ENCODE measurements around the gene FN3K. TPM values are rescaled to one million over a fixed set of nuclear protein-coding genes. Genes with fewer than 3 reads are reported as not detected.

Gene FN3K
- total RNA-seq, 8 experiments from 2014 or later, result 1.0 to 11.3 (median 4.9) TPM

DNA sequence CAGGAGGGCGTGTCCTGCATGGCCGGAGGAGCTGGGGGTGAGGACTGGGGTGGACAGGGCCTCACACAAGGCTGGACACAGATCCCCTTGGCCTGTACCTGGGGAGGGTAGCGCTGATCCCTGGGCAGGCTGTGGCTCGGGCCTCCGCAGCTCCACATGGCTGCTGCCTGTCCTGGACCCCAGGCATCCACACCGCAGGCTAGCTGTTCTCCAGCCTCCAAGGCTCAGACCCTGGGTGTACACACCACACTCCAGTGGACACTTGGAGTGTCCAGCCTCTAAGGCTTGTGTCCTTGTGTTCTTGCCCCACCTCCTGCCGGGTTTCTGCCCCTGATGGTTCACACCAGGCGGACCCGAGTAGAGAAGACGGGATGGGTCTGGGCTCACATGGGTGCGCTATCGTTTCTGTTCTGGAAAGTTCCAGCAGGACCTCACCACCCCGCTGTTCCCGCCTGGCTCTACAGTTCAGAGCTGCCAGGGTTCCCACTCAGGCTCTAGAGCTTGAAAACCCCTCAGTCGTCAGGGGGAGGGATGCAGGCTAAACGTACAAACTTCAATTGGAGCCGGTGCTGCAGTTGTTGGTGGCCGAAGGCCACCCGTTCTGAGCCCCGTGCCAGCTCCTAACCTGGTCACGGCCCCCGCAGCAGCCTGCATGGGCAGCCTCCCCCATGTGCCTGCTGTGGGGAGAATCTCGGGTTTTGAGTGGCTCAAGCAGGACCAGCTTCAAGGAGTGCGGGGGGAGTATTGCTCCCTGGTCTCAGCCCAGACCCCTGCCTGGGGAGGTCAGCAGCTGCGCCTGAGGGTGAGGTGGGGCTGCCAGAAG, 25.5 kb upstream of the FN3K start:
- WGBS, 10 experiments, result 35 to 85% (median 70%) methylated on average over 2 to 11 of the region's 25 CpGs; no CpG with 5 or more reads in 7 of the 10 experiments
- H3K27ac ChIP-seq, result no peak overlapping the region
- in situ Hi-C loops (cut with MboI; ENCODE audit: low pct_unique_long_range_greater_than_20kb in 2 of 9, low sequenced_read_pairs in 9 of 9, unreplicated experiment in 9 of 9), result no loop called here
- H3K4me3 ChIP-seq, result no peak overlapping the region
- H3K4me1 ChIP-seq (replicated peaks in 1 of 2), result peaks cover 4 to 7% of the 10 kb centered on the region in 2 donors
- peak in 2 of 8 experiments; percentile 7 to 9 for ATAC-seq (replicated peaks in 6 of 8)

DNA sequence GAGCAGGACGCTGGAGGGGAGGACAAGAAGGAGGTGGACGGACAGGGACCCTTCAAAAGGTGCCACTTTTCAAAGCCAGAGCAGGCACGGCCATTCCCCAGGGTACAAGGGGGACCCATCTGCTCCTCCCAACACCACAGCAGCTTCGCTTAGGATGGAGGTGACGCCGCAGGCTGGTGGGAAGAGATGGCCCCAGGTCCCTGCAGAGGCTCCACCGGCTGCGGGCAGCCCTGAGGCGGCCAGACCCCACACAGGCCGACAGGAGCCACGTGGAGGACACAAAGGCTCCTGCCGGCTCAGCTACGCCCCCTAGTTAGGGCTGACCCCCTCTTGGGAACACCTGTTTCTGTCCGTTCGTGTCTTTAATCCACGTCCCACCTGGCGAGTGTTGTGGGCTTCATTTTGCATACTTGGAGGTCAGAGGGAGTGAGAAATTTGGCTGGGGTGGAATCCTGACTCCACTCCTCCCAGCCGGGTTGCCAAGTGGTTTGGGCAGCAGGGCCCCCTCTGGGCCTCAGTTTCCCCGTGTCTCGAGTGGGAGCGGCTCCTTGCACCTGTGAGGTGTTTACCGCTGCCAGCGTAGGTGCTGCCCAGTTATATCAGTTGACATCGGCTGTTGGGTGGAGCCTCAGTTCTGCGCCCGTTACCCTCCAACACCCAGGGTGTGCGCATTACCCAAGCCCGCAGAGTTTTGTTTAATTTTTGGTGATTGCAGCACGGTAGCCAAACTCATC, 24.7 kb upstream of the FN3K start:
- Histone ChIP-seq H3K27ac (no peak overlapping the region), H3K4me1 (replicated peaks in 1 of 2) (peaks cover 5 to 8% of the 10 kb centered on the region in 2 donors), H3K4me3 (no peak overlapping the region)
- WGBS, 10 experiments, result 58 to 96% (median 68%) methylated on average over 3 to 14 of the region's 29 CpGs; no CpG with 5 or more reads in 3 of the 10 experiments
- no peak for ATAC-seq (replicated peaks in 6 of 8)
- in situ Hi-C loops (cut with MboI; ENCODE audit: low pct_unique_long_range_greater_than_20kb in 2 of 9, low sequenced_read_pairs in 9 of 9, unreplicated experiment in 9 of 9), result no loop called here

DNA sequence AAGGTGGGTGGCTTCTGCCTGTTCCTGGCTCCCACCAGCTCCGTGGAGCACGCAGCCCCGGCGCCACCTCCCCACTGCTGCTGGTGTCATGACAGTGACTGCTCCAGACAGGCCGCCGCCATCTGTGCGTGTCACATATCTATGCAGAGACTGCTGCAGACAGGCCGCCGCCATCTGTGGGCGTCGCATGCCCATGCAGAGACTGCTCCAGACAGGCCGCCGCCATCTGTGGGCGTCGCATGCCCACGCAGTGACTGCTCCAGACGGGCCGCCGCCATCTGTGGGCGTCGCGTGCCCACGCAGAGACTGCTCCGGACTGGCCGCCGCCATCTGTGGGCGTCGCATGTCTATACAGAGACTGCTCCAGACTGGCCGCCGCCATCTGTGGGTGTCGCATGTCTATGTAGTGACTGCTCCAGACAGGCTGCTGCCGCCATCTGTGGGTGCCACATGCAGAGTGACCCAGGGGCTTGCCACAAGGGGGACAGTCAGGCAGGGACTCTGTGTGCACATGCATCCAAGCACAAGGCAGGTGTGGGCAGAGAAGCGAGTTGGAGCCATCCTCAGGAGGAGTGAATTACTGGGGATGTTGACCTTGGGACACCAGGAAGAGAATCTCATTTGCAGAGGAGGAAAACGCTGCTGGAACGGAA, 22.2 kb upstream of the FN3K start:
- peaks cover 12 to 13% of the 10 kb centered on the region in 2 donors for H3K4me1 ChIP-seq (replicated peaks in 1 of 2)
- WGBS, 10 experiments, result 40 to 91% (median 81%) methylated on average over 2 to 22 of the region's 35 CpGs; no CpG with 5 or more reads in 5 of the 10 experiments
- H3K4me3 ChIP-seq, result no peak overlapping the region
- H3K27ac ChIP-seq, result no peak overlapping the region
- in situ Hi-C loops (cut with MboI; ENCODE audit: low pct_unique_long_range_greater_than_20kb in 2 of 9, low sequenced_read_pairs in 9 of 9, unreplicated experiment in 9 of 9), result no loop called here
- ATAC-seq (replicated peaks in 6 of 8), result no peak

DNA sequence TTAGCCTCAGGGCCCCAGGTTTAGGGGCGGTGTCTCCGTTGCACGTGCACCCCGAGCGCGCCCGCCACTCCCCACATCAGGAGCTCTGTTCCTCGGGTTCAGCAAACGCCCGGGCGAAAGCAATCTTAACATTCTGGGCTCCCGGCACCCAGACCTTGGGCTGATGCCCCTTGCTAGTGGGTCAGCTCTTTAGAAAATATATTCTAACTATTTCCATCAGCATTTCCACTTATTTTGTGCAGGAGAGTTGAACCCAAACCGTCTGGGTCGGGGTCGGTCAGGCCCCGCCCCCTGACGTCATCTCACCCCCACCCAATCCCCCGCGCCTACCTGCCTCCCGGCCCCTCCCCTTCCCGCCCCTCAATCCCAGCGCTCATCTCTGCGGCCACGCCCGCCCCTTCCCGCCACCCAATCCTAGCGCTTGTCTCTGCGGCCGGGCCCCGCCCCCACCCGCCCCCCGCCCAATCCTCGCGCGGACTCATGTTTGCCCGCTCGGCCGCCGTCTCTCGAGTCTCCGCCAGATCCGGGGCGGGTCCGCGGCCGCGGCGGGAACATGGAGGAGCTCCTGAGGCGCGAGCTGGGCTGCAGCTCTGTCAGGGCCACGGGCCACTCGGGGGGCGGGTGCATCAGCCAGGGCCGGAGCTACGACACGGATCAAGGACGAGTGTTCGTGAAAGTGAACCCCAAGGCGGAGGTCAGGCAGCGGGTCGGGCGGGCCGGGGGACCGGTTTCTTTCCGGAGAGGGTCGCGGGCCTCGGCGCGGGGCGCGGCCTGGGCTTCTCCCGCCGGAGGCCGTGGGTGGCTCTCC, 19.0 kb upstream of the FN3K start, which contains the start of gene FN3KRP:
TSS of gene FN3KRP (plus strand) at position 504 of the 808 bp plus-strand sequence. CDS start at position 554, 50 bp downstream.
- 0 to 3% methylated on average over 6 to 7 of the region's 75 CpGs; no CpG with 5 or more reads in 8 of the 10 experiments for WGBS, 10 experiments
- Histone ChIP-seq H3K27ac (peak within 1 kb of the TSS in 1 of 2 donors; percentile 19), H3K4me1 (replicated peaks in 1 of 2) (peaks cover 8 to 9% of the 10 kb centered on the region in 2 donors), H3K4me3 (peak within 1 kb of the TSS; percentile 54 to 91 (median 84))
- peak; percentile 83 to 93 (median 90) for ATAC-seq (replicated peaks in 6 of 8)
- in situ Hi-C loops (cut with MboI; ENCODE audit: low pct_unique_long_range_greater_than_20kb in 2 of 9, low sequenced_read_pairs in 9 of 9, unreplicated experiment in 9 of 9), result no loop called here

DNA sequence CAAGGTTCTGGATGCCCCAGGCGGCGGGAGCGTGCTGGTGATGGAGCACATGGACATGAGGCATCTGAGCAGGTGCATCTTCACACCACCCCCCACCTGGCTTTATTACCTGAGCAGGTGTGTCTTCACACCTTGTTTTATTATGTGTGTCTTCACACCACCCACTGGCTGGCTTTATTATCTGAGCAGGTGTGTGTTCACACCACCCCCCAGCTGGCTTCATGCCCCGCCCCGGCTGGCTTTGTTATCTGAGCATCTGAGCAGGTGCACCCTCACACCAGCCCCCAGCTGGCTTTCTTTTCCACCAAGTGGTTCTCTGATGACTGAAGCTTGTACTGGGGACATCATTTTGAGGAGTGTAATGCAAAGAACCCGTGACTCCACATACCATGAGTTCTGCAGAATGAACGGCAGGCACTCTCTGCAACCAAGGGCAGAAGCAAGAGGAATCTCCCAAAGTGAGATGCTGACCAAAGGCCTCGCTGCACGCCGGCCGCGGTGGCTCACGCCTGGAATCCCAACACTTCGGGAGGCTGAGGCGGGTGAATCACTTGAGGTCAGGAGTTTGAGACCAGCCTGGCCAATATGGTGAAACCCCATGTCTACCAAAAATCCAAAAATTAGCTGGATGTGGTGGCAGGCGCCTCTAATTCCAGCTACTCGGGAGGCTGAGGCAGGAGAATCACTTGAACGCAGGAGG, 16.3 kb upstream of the FN3K start:
- whole genome bisulfite sequencing, 10 experiments, result 98 to 100% (median 100%) methylated on average over 1 to 11 of the region's 18 CpGs; no CpG with 5 or more reads in 4 of the 10 experiments
- H3K4me1 ChIP-seq (replicated peaks in 1 of 2), result peaks cover 8 to 9% of the 10 kb centered on the region in 2 donors
- no peak overlapping the region for H3K27ac ChIP-seq
- H3K4me3 ChIP-seq, result no peak overlapping the region
- in situ Hi-C loops (cut with MboI; ENCODE audit: low pct_unique_long_range_greater_than_20kb in 2 of 9, low sequenced_read_pairs in 9 of 9, unreplicated experiment in 9 of 9), result no loop called here
- ATAC-seq (replicated peaks in 6 of 8), result no peak

DNA sequence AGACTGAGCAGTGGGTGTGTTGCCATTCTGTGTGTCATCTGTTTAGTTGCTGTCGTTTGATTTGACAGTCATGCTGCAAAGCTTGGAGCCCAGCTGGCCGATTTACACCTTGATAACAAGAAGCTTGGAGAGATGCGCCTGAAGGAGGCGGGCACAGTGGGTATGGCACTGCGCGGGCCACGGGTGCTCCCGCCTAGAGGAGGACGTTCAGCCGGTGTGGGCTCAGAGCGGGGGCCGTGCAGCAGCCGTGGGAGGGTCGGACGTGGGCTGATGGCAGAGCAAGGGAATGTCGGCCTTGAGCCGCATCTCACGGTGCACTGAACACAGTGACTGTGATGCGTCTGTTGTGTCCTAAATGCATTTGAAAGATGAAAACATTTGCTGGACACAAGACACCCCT, 15.2 kb upstream of the FN3K start:
- WGBS, 10 experiments, result 68 to 100% (median 89%) methylated on average over 1 to 6 of the region's 19 CpGs; no CpG with 5 or more reads in 5 of the 10 experiments
- Histone ChIP-seq H3K4me1 (replicated peaks in 1 of 2) (peaks cover 8 to 9% of the 10 kb centered on the region in 2 donors), H3K4me3 (no peak overlapping the region), H3K27ac (no peak overlapping the region)
- no peak for ATAC-seq (replicated peaks in 6 of 8)
- in situ Hi-C loops (cut with MboI; ENCODE audit: low pct_unique_long_range_greater_than_20kb in 2 of 9, low sequenced_read_pairs in 9 of 9, unreplicated experiment in 9 of 9), result no loop called here

DNA sequence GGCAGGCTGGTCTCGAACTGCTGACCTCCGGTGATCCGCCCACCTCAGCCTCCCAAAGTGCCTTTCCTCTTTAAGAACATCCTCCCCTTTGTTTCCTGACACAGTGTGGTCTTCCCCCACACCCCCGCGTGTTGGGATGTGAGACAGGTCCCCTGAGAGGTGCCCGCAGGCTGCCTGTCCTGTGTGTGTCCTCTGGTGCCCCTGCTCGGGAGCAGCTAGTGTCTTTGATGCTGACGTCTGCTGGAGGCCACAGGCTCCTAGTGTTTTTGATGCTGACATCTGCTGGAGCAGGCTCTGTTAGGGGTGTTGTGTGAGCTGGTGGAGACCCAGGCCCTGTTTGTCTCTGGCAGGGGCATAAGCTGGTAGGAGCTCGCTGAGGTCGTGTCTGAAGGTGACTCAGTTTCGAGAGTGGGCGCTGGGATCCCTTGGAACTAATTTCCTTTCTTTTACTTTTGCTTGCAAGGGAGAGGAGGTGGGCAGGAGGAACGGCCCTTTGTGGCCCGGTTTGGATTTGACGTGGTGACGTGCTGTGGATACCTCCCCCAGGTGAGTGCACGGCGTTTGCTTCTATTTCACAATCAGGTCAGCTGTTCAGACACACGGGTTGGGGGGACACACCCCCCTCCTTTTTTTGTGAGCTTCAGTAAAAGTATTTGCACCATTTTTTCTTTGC, 12.9 kb upstream of the FN3K start:
- Histone ChIP-seq H3K4me1 (replicated peaks in 1 of 2) (peaks cover 2 to 4% of the 10 kb centered on the region in 2 donors), H3K27ac (no peak overlapping the region), H3K4me3 (no peak overlapping the region)
- WGBS, 10 experiments, result 40 to 96% (median 87%) methylated on average over 1 to 9 of the region's 19 CpGs; no CpG with 5 or more reads in 1 of the 10 experiments
- in situ Hi-C loops (cut with MboI; ENCODE audit: low pct_unique_long_range_greater_than_20kb in 2 of 9, low sequenced_read_pairs in 9 of 9, unreplicated experiment in 9 of 9), result no loop called here
- no peak for ATAC-seq (replicated peaks in 6 of 8)

DNA sequence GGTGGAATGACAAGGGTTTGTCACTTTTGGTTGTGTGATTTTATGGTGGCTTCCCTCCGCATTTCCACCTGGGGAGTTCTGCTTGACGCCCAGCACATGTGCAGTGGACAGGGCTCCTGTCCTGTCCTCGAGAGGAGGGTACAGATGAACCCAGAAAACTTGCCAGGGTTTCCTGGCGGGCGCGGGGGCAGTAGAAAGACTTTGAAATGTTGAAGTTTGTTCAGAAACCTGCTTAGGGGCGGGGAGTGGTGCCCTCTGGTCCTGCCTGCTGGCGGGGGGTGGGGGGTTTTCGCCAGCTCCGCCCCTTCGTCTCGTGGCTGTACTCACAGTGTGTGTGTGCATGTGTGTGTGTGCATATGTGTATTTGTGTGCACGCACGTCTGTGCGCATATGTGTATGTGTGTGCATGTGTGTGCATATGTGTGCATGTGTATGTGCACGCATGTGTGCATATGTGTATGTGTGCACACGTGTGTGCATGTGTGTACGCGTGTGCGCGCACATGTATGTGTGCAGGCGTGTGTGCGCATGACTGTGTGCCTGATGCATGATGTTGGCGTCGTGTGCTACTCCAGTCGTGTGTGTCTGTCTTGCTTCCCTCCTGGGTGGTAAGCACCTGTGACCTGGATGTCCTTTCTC, 12.1 kb upstream of the FN3K start:
- 57 to 100% (median 77%) methylated on average over 1 to 3 of the region's 26 CpGs; no CpG with 5 or more reads in 5 of the 10 experiments for WGBS, 10 experiments
- no peak for ATAC-seq (replicated peaks in 6 of 8)
- in situ Hi-C loops (cut with MboI; ENCODE audit: low pct_unique_long_range_greater_than_20kb in 2 of 9, low sequenced_read_pairs in 9 of 9, unreplicated experiment in 9 of 9), result no loop called here

DNA sequence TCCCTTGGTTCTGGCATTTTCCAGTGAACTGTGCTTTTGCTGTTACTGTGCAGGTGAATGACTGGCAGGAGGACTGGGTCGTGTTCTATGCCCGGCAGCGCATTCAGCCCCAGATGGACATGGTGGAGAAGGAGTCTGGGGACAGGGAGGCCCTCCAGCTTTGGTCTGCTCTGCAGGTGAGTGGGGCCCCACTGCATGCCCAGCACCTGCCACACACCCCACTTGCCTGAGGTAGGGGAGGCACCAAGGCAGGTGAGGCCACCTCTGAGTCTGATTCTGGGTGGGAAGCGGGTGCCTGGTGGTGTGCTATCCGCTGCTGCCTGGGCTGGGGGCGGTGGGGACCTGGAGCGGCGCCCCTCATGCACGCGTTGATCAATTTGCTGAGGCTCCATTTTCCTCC, 9.0 kb upstream of the FN3K start:
- Histone ChIP-seq H3K4me1 (replicated peaks in 1 of 2) (no peaks in the 10 kb centered on the region), H3K4me3 (no peak overlapping the region), H3K27ac (no peak overlapping the region)
- in situ Hi-C loops (cut with MboI; ENCODE audit: low pct_unique_long_range_greater_than_20kb in 2 of 9, low sequenced_read_pairs in 9 of 9, unreplicated experiment in 9 of 9), result no loop called here
- 97 to 100% methylated on average over 2 to 5 of the region's 10 CpGs; no CpG with 5 or more reads in 8 of the 10 experiments for WGBS, 10 experiments
- ATAC-seq (replicated peaks in 6 of 8), result no peak

More for the DNA sequence above, 12.1 kb upstream of the FN3K start:
- Histone ChIP-seq H3K4me1 (replicated peaks in 1 of 2) (no peaks in the 10 kb centered on the region), H3K27ac (no peak overlapping the region), H3K4me3 (no peak overlapping the region)

DNA sequence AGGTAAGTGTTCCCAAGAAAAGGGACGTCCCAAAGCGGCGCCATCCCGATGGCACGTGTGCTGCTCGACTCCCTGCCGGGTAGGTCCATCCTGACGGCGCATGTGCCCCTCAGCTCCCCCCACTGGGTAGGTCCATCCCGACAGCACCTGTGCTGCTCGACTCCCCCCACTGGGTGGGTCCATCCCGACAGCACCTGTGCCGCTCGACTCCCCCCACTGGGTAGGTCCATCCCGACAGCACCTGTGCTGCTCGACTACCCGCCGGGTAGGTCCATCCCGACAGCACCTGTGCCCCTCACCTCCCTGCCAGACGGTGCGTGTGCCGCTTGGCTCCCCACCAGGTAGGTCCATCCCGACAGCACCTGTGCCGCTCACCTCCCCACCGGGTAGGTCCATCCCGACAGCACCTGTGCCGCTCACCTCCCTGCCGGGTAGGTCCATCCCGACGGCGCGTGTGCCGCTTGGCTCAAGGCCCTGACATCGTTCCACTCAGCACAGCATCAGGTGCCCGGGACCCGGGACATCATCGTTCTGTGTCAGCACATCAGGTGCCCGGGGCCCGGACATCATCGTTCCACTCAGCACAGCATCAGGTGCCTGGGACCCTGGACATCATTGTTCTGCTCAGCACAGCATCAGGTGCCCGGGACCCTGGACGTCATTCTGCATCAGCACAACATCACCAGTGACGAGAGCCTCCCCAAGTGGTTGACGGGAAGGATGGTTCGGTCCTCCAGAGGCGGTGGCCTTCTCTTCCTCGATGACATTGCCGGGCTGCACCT, 5.7 kb upstream of the FN3K start:
- peak in 4 of 8 experiments; percentile 24 to 45 (median 28) for ATAC-seq (replicated peaks in 6 of 8)

More for the DNA sequence above, 5.7 kb upstream of the FN3K start:
- no peak overlapping the region for H3K27ac ChIP-seq
- in situ Hi-C loops (cut with MboI; ENCODE audit: low pct_unique_long_range_greater_than_20kb in 2 of 9, low sequenced_read_pairs in 9 of 9, unreplicated experiment in 9 of 9), result no loop called here
- H3K4me1 ChIP-seq (replicated peaks in 1 of 2), result peaks cover 0 to 3% of the 10 kb centered on the region in 2 donors
- no peak overlapping the region for H3K4me3 ChIP-seq
- WGBS, 10 experiments, result 76 to 100% (median 96%) methylated on average over 2 to 13 of the region's 48 CpGs; no CpG with 5 or more reads in 3 of the 10 experiments

Measured in motor neuron (in vitro differentiated cells).